Activated naive CD8-positive, alpha-beta T cell treated with anti-CD3 and anti-CD28 coated beads, Interleukin-2, amount 50 U/mL, for 16 hours (primary cell): ENCODE results near the gene GIT1.
A peak's percentile ranks its signal among the peaks of the same experiment; 100 is the strongest.

Experiments used
- DNase-seq: peaks from one replicate; pipeline ENCODE4 v3.0.0-alpha.2; 2020; ENCODE audit warnings: low read depth, low spot score

The GIT1 gene

DNA sequence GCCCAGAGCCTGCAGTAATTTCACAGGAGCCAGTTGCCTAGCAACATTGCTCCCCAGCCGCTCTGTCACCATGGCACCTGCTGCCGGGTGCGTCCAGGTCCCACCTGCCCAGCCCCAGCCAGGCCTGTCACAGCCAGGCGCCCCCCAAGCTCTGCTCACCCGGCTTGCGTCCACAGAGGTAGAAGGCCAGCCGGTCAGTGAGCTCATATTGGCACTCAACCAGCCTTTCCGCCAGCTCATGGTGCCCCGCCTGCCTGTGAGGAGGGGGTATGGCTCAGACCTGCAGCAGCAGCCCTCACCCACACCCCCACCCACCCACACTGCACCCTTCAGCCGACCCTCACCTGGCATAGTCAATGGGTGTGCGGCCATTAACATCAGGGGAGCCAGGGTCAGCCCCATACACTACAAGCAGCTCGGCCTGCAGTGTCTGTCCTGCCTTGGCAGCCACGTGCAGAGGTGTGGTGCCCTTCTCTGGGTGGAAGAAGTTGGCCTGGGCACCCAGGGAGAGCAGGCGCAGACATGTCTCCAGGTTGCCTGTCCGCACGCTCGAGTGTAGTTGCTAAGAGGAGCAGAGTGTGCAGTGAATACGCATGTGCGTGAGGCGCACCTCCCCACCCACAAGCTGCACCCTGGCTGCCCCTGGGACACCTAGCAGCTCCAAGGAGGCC, 7.7 kb downstream of the GIT1 start:
- DNase-seq = no peak

DNA sequence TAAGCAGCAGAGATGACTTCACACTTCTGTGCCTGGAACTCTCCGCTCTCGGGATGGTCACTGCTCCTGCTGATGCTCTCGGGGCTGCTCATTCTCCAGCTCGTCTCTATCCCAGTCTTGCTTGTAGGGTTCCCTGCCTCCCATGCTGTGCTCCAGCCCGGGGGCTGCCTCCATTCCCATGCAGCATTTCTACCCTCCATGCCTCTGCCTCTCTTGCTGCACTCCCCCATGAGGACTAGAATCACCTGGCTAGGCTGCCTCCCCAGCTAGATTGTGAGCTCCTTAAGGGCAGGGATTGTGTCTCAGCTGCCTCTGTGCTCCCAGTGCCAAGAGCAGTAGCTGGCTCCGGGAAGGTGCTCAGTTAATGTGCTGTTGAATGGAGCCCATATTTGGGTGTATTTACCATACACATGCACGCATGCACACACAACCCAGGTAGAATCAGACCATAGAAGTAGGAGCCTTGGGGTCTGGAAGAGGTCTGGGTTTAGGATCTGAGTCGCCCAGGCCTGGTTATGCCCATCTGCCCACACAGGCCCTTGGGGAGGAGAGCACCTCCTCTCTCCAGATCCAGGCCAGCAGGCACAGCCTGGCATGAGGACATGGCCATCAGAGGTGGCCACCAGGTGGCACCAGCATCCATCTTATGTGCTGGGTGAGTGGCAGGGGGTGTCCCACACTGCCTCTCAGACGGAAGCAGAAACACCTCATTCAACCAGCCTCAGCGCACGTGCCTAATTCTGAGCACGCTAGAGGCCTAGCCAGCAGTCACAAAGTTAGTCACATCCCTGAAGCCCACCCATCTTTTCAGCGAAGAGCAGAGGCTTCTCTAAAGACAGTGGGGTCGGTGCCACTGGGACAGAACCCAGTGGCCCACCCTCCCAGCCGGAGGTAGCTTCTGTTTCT, 9.3 kb downstream of the GIT1 start:
- DNase-seq = peak; percentile 84

DNA sequence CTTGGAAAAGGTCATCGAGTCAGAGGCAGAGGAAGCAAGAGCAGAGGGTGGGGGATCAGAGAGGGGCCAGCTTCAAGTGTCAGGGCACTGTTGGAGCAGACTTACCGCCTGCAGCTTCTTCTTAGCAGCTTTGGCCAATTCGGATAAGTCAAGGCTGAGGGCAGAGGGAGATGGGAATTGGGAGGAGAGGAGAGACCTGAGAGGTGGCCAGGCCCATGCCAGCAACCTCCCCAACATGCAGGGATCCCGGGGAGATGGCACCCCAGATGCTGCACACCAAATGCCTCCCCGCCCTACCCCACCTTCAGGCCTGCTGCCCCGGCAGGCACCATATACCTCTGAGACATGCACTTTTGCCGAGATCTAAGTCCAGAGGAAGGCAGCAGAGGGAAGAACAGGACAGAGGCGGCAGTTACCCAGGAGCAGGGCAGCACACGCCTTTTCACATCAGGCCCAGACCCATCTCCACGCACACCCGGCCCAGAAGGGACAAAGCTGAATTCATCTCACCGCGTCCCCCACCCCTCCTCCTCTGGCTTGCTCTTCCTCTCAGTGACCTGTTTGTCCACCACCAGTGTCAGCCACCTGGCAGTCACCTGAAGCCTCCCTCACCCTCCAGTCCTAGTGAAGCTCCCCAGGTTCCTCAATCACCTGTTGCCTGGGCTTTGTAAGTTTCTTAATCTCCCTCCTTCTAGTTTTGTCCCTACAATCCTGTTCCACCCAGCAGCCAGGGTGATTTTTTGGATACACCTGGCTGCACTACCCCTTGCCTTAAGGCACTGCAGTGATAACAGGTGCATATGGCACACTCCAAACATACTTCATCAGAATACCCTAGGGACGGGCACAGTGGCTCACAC, 10.6 kb downstream of the GIT1 start:
- no peak for DNase-seq

DNA sequence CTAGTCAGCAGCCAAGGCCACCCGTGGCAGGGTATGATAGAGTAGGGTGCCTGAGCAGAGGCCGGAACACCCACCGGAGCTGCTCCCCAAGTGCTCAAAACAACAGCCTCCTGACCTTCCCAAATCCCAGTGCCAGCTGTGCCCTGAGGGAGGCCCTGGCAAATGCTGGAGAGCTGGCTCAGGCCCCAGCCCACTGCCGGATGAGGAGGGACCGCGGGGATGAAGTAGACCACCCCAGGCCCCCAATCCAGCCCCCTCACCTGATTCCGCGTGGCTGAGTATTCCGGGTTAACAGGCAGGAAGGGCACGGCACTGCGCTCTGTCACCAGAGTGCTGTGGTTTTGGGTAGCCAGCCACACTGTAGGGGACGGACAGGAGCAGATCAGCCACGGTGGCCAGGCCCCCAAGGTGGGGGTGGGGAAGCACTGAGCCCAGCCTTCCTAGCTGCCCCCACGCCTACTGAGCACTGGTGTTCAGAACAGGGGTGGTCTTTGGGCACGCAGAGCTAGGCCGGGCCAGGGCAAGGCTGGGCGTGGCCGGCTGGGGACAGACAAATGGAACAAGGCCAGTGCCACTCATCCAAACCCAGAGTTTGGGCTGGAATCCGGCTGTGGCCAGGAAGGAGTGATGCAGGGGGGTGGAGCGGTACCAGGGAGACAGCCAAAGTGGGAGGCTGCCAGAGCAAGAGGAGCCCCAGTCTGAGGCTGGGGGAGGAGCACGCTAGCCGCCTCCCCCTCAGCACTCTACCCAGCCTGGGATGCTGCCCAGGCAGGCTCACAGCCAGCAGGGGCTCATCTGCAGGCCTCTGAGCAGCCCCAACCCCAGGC, 11.8 kb downstream of the GIT1 start:
- no peak for DNase-seq

DNA sequence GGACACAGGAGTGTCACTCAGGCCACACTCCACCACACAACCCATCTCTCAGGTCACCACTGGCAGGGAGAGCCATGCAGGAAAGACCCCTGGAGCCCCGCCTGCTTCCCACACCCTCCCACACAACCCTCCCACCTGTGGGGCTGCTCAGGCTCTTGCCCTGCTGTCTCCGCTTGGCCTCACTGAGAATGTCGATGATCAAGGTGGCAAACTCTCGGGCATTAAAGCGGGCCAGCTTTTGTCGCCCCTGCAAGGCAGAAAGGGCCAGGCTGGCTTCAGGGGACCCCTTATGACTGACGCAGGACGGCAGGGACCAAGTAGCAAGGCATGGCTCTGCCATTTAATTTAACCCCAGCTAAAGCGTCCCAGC, 12.5 kb downstream of the GIT1 start:
- no peak for DNase-seq

DNA sequence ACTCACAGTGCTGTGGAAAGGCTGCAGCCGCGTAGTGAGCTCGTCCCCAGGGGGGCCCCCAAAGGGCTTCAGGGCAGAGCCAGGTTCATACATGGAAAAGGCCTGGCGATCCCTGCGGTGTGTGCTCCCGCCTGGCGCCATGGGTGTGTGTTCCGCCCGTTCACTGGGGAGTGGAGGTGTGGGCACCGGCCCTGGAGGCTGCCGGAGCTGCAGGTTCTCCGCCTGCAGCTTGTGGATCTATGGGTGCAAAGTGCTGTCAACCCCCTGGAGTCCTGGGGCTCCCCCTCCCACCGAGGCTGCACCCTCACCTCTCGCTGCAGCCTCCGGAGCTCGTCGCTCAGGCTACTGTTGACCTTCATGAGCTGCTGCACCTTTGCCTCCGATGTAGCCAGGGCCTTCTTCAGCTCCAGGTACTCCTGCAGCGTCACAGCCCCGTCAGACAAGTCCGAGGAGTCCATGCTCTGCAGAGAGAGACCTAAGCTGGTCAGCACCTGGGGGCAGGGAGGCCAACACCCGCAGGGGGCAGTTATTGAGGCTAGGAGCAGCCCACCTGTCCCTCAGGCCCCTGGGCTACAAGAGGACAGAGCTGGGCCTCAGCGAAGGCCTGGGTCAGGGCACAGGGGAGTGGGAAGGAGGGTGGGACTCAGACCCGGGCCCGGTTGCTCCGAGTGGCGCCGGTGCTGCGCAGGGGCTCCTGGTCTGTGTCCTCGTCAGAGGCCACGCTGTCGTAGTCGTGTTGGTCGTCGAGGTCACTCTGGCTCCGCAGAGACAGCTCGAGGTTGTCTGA, 13.0 kb downstream of the GIT1 start:
- DNase-seq = no peak

DNA sequence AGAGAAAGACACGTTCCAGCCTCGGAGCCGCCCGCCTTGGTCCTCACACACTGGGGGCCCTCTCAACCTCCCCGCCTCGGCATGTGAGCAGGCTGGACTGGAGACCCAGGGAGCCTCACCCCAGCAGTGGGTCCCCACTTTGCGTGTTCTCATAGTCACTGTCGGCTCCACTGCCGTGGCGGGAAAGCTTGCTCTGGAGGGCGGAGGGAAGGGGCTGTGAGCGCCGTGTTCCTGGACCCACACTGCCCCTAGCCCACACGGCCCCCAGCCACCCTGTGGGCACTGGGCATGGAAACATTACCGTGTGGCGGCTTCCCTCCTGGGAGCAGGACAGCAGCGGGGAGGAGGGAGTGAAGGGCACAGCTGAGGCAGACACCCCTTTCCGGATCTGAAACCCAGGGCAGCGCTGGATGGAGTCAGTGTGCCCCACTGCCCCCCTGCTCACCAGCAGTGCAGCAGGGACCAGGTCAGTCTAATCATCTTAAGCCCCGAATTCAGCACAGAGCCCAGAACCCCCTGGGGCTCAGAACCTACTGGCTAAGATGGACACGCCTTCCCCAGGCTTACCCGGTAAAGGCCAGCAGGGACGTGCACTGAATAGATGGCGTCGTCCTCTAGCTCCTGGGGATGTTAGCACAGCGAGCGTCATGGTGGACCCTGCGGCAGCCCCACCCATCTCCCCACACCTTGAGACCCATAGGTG, 13.8 kb downstream of the GIT1 start:
- DNase-seq = no peak

DNA sequence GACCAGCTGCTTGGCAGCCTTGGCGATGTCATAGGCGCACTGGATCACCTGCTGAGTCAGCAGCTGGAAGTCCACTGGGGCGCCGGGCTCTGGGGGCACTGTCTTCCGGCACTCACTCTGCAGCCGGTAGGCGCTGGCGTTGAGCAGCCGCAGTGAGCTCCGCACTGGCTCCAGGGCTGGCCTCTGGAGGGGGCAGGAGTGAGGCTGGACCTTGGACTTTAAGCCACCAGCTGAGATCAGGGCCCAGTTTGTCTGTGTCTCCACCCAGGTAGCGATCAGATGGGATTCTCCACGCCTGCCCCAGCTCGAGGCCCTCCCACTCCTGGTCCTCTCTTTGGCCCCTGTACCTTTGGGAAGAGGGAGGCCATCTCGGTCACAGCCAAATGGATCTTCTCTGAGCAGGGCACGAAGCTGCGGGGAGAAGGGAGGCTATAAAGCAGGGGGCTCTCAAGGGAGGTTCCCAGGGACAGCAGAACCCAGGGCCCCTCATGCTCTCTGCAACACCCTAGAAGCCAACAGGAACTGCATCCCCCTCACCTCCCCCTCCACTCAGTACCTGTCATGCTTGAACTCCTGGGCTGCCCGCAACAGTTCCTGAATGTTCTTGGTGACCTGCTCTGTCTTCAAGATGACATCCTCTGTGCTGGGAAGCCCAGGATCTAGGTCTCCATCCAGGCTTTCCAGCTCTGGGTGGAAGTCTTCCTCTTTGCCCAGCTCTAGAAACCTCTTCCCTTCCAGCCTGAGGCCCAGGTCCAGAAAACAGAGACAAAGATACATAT, 14.5 kb downstream of the GIT1 start:
- DNase-seq = no peak

DNA sequence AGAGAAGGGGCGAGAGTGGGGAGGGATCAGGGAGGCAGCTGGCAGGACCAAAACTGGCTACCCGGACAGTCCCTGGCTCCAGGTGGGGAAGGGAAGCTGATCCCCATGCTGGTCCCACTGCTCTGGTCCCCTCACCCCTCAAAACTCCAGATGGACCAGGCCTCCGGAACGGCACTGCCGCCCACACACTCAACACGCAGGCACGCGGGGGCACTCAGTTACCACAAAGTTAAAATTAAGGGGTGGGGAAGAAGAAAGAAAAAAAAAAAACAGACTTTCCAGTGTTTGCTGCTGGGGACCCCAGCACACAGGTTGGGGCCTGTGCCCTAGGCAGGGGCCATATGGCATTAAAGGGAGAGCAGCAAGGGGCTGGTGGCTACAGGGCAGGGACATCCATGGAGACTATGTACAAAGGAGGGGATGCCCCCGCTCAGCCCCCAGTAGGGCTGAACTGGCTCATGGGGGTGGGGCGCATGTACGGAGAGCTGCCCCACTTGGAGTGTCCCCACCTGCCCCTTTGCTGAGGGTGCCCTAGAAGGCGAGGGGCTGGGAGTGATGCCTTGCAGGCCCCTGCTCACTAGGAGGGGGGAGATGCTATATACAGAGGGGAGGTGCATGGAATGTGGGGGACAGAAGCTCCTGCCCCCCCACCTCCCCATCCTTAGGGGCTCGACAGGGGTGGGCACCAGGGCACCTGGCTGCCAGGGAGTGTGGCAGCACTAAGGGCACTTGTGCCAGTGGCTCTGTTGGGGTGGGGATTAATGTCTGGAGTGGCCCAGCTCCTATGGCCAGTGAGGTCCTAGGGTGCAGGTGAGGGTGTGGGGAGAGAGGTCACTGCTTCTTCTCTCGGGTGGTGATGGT, 15.3 kb downstream of the GIT1 start:
- DNase-seq = no peak

DNA sequence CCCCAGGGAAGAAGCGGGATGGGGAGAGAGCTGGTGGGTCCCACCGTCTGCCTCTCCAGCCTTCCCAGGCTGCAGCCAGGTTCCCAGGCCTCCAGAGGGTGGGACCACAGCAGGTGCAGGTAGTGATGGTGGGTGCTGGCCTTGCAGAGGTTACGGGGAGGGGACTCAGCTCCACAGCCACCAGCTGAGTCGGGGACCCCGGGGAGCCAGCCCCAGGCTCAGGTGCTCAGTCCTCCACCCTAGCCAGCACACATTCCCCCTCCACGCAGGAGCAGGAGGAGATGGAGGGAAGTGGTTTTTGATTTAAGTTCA, 15.9 kb downstream of the GIT1 start:
- DNase-seq = no peak

DNA sequence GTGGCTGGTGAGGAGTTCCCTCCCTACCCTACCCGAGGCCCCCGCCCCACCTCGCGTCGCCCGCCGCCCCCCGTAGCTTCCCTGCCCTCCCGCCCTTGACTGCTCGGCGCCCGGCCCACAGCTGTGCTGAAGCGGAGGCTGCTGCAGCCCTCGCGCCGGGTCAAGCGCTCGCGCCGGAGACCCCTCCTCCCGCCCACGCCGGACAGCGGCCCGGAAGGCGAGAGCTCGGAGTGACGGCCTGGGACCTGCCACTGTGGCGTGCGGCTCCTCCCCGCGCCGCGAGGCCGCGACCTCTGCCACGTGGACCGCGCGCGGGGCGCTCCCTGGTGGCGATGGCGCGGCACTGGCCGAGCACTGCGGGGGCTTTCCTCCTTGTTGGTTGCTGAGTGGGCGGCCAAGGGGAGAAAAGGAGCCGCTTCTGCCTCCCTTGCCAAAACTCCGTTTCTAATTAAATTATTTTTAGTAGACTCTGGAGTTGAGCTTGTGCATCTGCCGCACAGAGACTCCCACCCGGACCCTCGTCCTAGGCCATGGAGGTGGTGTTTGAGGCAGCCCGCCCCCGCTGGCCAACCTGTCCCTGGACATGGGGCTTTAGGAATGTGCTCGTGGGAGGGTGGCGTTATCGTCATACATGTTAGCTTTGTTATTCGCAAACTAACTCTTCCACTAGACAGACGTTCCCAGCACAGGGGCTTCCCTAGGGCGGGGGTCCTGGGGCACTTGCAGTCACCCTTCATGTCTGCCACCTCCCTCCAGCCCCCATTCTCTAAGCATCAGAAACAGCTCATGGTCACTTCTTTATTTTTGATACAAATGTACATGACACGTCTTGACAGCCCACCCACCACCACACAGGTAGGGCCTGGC, 16.5 kb downstream of the GIT1 start:
- DNase-seq = no peak

DNA sequence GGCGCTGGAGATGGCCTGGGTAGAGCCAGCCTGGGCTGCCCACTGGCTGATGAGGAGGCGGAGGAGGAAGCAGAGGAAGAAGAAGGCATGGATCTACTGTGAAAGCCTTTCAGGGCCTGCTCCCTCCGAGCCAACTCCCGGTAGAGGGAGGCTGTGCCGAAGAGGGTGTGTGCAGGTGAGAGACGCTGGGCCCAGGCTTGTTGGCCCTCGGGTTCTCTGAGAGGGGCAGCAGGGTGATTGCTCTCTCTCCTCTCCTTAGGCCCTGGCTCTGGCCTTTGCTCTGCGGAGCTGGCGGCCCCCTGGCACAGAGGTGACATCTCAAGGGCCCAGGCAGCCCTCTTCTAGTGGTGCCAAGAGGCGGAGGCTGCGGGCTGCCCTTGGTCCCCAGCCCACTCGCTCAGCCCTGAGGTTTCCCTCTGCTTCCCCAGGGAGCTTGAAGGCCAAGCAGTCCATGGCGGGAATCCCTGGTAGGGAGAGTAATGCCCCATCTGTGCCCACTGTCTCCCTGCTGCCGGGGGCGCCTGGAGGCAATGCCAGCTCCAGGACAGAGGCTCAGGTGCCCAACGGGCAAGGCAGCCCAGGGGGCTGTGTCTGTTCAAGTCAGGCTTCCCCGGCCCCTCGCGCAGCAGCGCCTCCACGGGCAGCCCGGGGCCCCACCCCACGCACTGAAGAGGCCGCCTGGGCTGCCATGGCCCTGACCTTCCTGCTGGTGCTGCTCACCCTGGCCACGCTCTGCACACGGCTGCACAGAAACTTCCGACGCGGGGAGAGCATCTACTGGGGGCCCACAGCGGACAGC, 17.4 kb downstream of the GIT1 start:
- no peak for DNase-seq

DNA sequence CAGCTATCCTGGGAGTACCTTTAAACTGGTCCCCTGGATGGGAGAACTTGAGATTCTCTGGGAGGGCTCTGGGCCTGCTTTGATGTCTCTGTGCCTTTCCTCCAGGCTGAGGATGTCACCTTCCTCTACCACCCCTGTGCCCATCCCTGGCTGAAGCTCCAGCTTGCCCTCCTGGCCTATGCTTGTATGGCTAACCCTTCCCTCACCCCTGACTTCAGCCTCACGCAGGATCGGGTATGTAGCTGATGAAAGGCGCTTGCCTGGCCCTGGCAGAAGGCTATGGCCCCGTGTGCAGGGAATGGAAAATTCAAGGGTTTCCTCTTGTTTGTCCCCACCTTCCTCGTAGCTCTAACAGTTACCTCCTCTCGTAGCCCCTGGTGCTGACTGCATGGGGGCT, 18.0 kb downstream of the GIT1 start:
- DNase-seq = no peak

DNA sequence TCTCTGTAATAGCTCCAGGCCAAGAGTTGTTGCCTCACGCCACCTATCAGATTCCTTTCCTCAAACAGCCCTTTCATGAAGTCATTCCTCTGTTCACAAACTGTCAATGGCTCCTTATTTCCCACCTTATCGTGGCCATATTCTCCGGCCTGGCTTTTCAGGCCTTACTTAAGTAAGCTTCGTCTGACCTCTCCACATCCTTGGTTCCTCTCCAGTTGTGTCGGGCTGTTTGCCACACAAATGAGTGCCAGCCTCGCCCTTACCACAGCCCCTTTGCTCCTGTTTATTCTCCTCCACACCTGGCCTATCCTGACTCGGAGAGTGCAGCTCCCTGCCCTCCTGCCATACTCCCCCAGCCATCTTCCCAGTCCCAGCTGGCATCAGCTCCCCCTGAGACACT, 18.9 kb downstream of the GIT1 start:
- no peak for DNase-seq

DNA sequence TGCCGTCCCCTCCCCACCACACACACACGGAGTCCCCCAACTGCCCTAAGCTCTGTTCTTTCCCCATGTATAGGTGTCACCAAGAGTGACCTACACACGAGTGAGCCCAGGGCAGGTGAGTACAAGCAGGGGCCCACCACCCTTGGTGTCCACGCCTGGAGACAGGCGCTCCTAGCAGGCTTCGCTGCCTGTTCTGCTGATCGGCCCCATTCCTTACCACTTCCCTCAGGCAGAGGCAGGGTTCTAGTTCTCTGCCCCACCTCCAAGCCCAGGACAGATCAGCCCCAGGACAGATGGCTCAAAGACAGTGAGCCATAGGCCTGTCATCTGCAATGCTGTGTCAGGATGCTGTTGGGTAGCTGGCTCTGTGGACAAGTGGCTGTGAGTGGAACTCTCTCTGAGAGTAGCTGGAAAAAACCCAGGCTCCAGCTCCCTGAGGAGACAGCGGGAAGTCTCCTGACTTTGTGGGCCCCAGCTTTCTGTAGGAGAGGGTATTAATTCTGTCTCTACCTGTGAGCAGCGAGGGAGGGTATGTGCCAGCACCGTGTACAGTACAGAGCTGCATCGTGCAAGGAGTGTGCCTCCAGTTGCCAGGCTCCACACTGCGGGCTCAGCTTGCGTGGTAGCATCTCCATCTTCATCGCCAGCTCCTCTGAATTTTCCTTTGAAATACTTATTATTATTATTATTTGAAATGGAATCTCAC, 20.1 kb downstream of the GIT1 start:
- DNase-seq = no peak
